ENCODE results near the gene CDC123. TPM values are rescaled to one million over a fixed set of nuclear protein-coding genes. Genes with fewer than 3 reads are reported as not detected.
"Not testable (repeated sequence)": the region's sequence is repeated elsewhere in the genome, so short reads cannot be mapped to it uniquely, and the experiment has no call there.

Gene CDC123
- total RNA-seq, 6 donors from 2014 or later = 19.9 to 57.5 (median 42.6) TPM

DNA sequence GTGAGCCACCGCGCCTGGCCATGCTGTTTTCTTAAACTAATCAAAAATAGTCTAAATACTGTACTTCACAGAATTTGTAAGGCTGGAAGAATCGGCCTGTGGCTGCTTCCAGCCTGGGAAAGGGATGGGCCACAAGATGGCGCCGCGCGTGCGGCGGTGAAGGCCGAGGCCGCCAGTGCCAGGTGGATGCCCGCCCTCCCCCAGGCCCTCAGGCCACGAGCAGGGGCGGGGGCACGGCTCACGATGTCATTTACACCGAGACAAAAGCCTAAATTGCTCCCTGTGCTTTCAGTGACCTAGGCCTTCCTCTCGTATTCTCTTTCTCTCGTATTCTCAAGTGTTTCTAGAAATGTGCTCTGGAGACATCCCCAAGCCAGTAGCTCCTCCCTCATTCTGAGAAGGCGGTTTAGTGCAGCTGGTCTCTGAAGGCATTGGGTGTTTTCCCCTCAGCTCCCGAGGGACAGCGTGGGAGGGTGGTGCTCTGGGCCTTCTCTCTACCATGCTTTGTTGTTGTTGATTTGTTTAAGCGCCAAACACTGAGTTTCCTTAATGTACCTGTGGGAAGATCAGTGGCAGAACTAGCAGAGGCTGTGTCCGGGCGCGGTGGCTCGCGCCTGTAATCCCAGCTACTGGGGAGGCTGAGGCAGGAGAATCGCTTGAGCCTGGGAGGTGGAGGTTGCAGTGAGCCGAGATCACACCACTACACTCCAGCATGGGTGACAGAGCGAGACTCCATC lies 68.4 kb downstream of the CDC123 start:
- H3K9me3 ChIP-seq = no peaks in the 10 kb centered on the region
- no peaks in the 10 kb centered on the region for H3K27me3 ChIP-seq
- H3K4me1 ChIP-seq = peaks cover 5 to 28% (median 15%) of the 10 kb centered on the region in 4 donors
- H3K4me3 ChIP-seq = peak overlapping the region in 3 of 4 donors; percentile 28 to 45 (median 39)
- peak overlapping the region in 1 of 4 donors; percentile 75 for H3K27ac ChIP-seq
- WGBS, 2 donors = 26 to 27% methylated on average over 9 to 31 of the region's 31 CpGs
- peak; percentile 88 to 94 for ATAC-seq (ENCODE audit: low FRiP score in 2 of 2)
- TF ChIP-seq EP300 (IDR thresholded peaks at IDR 0.05) = no peak
- TF ChIP-seq, protein P1, sequence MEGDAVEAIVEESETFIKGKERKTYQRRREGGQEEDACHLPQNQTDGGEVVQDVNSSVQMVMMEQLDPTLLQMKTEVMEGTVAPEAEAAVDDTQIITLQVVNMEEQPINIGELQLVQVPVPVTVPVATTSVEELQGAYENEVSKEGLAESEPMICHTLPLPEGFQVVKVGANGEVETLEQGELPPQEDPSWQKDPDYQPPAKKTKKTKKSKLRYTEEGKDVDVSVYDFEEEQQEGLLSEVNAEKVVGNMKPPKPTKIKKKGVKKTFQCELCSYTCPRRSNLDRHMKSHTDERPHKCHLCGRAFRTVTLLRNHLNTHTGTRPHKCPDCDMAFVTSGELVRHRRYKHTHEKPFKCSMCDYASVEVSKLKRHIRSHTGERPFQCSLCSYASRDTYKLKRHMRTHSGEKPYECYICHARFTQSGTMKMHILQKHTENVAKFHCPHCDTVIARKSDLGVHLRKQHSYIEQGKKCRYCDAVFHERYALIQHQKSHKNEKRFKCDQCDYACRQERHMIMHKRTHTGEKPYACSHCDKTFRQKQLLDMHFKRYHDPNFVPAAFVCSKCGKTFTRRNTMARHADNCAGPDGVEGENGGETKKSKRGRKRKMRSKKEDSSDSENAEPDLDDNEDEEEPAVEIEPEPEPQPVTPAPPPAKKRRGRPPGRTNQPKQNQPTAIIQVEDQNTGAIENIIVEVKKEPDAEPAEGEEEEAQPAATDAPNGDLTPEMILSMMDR (IDR thresholded peaks at IDR 0.05) = peak; percentile 62 to 90 (median 78)
- DNase-seq = peak; percentile 83 to 94
- H3K36me3 ChIP-seq = no peaks in the 10 kb centered on the region

GRCh38 chr10:12269056-12269455 lies 73.1 kb downstream of the CDC123 start:
- Histone ChIP-seq H3K27ac (no peak overlapping the region), H3K4me1 (peaks cover 6 to 37% (median 22%) of the 10 kb centered on the region in 4 donors), H3K36me3 (no peaks in the 10 kb centered on the region), H3K4me3 (no peak overlapping the region), H3K27me3 (no peaks in the 10 kb centered on the region), H3K9me3 (no peaks in the 10 kb centered on the region)
- TF ChIP-seq, protein P1 (IDR thresholded peaks at IDR 0.05) = no peak
- TF ChIP-seq POLR2A (IDR thresholded peaks at IDR 0.05) (no peak), EP300 (IDR thresholded peaks at IDR 0.05) (no peak), POLR2AphosphoS5 (IDR thresholded peaks at IDR 0.05) (no peak)
- WGBS, 2 donors = 80 to 92% methylated on average over 2 of the region's 2 CpGs
- no peak for ATAC-seq (ENCODE audit: low FRiP score in 2 of 2)
- DNase-seq = no peak

- peak overlapping the region in 3 of 4 donors; percentile 18 to 77 (median 42) for H3K27ac ChIP-seq
- ATAC-seq (ENCODE audit: low FRiP score in 2 of 2) = peak in 1 of 2 donors; percentile 50
- H3K4me1 ChIP-seq = peaks cover 0 to 18% (median 11%) of the 10 kb centered on the region in 4 donors
- no peaks in the 10 kb centered on the region for H3K27me3 ChIP-seq
- no peaks in the 10 kb centered on the region for H3K36me3 ChIP-seq
- TF ChIP-seq, protein P1 (IDR thresholded peaks at IDR 0.05) = no peak
- peak; percentile 1 to 2 for TF ChIP-seq POLR2AphosphoS5 (IDR thresholded peaks at IDR 0.05)
- no peak for DNase-seq
- H3K9me3 ChIP-seq = no peaks in the 10 kb centered on the region
- no peak overlapping the region for H3K4me3 ChIP-seq
- 53 to 77% methylated on average over 8 of the region's 8 CpGs for WGBS, 2 donors
These were observed 75.2 kb downstream of the CDC123 start for GRCh38 chr10:12271210-12271540.

DNA sequence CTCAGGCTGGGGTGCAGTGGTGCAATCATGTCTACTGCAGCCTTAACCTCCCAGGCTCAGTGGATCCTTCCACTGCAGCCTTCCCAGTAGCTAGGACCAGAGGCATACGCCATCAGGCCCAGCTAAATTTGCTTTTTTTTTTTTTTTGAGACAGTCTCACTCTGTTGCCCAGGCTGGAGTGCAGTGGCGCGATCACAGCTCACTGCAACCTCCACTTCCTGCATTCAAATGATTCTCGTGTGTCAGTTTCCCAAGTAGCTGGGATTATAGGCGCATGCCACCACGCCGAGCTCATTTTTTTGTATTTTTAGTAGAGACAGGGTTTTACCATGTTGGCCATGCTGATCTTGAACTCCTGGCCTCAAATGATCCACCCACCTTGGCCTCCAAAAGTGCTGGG lies 81.9 kb downstream of the CDC123 start:
- not testable (repeated sequence) for H3K27ac ChIP-seq; ATAC-seq (ENCODE audit: low FRiP score in 2 of 2); H3K9me3 ChIP-seq; H3K36me3 ChIP-seq; H3K4me3 ChIP-seq; H3K27me3 ChIP-seq; H3K4me1 ChIP-seq; DNase-seq
- WGBS, 2 donors = 80 to 86% methylated on average over 7 of the region's 7 CpGs

- no peaks in the 10 kb centered on the region for H3K9me3 ChIP-seq
- WGBS, 2 donors = 74 to 83% methylated on average over 11 of the region's 11 CpGs
- peak in 1 of 2 donors; percentile 31 for DNase-seq
- peak in 1 of 4 donors; percentile 26 for TF ChIP-seq EP300 (IDR thresholded peaks at IDR 0.05)
- TF ChIP-seq, protein P1 (IDR thresholded peaks at IDR 0.05) = no peak
- TF ChIP-seq POLR2A (IDR thresholded peaks at IDR 0.05) = no peak
- no peaks in the 10 kb centered on the region for H3K4me1 ChIP-seq
- no peak overlapping the region for H3K4me3 ChIP-seq
- H3K27me3 ChIP-seq = no peaks in the 10 kb centered on the region
- no peaks in the 10 kb centered on the region for H3K36me3 ChIP-seq
- peak in 1 of 2 donors; percentile 73 for ATAC-seq (ENCODE audit: low FRiP score in 2 of 2)
- H3K27ac ChIP-seq = no peak overlapping the region
These were observed 83.3 kb downstream of the CDC123 start for GRCh38 chr10:12279281-12279680.
